ENCODE data around the gene FRMD5.

FRMD5 gene

DNA sequence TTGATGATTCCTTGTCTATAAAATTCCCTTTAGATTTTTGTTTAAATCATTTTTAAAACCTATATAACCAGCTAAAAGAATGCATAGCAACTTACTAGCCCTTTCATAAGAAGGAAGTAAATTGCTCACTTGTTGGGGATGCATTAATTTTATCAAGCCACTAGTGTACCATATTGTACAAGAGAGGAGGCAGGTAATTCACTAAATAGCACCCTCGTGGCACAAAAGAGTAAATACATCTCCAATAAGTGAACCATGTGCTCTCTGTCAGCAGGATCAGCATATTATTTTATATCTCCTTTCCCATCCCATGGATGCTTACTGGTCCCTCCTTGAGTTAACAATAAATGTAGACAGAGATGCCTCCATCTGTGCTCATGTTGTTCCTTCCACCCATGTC, 34.3 kb downstream of the FRMD5 start:
- no peak for ATAC-seq
- no peak for DNase-seq

DNA sequence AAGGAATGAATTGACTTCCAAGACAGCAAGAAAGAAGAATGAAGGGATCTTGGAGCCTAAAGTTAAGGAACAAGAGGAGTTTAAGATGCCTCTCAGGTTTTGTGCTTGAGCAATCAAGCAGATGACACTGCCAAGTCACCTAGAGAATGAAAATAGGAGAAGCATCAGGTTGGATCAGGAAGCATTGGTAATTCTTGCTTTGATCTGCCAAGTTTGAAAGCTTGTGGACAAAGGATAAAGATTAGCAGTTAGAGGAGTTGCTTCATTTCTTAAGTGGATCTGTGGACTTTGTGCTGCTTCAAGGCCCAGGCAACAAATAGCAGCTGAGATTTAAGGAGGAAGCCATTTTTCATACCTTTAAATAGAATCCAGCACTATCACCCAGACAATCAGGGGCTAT, 35.6 kb downstream of the FRMD5 start:
- no peak for DNase-seq
- ATAC-seq, result no peak

DNA sequence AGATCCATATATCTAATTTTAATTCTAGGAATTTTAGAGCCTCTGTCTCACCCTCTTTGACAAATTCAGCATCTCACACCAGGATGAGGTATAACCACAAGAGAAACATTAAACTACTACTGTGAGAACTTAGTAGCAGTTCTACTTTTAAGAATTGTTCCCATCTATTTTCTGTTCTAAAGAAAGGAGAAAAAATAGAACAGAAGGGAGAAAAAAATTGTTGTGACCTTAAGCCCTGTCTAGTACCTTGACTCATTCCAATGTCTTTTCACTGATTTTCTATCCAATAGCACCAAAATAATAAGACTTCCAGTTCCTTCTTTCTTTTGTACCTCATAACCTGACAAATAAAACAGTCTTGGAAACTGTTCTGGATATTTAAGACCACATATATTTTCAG, 37.0 kb downstream of the FRMD5 start:
- ATAC-seq, result no peak
- DNase-seq, result no peak

DNA sequence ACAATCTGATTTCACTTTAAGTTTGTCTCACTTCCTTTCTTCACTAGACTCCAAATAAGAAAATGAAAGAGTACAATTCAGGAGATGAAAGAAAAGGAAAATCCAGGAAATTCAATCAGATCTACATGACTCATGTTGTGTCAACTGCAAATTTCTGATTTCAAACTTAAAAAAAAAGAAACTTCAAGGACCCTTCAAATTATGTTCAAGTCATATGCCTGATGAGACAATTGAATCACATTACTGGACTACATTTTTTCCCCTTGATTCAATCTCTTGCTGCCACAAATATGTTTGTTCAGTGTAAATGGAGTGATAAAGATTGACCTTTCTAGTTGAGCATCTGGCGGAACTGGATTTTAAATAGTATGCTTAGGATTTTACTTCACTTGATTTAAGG, 37.4 kb downstream of the FRMD5 start:
- DNase-seq (no peak), ATAC-seq (no peak)

DNA sequence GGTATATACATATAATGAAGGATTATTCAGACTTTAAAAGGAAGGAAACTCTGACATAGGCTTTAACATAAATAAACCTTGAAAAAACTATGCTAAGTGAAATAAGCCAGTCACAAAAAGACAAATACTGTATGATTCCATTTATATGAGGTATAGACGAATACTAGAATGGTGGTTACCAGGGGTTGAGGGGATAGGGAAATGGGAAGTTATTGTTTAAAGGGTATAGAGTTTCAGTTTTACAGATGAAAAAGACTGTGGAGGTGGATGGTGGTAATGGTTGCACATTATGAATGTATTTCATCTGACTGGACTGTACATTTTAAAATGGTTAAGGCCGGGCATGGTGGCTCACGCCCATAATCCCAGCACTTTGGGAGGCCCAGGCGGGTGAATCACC, 41.7 kb downstream of the FRMD5 start:
- ATAC-seq (peak; percentile 36), DNase-seq (no peak)

DNA sequence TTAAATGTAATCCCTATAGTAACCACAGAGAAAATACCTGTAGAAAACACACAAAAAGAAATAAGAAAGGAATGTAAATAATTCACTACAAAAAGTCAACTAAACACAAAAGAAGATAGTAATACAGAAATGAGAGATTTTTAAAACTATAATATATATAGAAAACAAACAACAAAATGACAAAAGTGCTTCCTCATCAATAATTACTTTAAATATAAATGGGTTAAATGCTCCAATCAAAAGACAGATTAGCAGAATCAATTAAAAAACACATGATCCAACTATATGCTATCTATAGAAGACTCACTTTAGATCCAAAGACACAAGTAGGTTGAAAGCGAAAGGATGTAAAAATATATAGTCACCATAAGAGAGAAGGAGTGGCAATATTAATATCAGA, 45.8 kb downstream of the FRMD5 start:
- no peak for ATAC-seq

DNA sequence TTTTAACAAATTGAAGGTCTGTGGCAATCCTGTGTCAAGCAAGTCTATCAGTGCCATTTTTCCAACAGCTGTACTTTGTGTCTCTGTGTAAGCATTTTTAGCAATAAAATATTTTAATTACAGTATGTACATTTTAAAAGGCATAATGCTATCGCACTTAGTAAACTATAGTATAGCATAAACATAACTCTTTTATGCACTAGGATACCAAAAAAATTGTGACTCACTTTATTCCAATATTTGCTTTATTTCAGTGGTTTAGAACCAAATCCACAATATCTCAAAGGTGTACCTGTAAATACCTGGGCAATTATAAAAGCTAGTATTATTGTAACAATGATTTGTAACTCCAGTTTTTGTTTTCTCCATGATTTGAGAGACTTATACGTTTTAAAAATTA, 46.5 kb downstream of the FRMD5 start:
- ATAC-seq (no peak), DNase-seq (no peak)

More for the DNA sequence above, 45.8 kb downstream of the FRMD5 start:
- no peak for DNase-seq

DNA sequence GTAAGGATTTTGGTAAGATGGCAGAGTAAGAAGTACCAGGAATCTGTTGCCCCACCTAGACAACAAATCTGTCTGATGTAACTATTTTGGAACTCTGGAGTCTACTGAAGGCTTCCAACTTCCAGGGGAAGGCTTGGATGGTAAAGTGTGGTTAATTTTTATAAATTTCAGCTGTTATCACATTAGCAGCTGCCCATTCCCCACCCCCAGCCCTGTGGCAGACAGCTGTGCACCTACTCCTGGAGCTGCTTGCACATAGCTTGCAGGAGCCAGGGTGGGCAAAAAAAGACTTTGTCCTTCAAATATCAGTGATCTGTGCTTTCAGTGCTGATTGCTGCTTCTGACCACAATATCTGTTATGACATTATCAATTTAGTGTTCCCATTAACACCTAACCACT, 47.4 kb downstream of the FRMD5 start:
- ATAC-seq (no peak), DNase-seq (no peak)

DNA sequence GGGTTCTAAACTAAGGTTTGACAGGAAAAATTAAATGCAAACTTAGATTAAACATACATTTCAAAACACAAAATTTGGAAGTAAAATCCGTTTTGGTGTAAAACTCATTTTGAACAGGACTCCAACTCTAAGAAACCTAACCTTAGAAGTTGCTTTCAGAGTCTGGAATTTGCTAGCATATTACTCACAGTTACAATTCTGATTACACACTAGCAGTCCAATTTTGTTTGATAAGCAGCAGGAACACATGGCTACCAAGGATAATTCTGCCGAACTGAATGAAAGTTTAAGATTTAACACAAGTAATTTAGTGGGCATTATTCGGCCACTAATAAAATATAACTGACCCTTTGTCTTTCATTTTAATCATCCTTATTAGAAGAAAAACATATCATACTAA, 49.6 kb downstream of the FRMD5 start:
- no peak for DNase-seq
- no peak for ATAC-seq

DNA sequence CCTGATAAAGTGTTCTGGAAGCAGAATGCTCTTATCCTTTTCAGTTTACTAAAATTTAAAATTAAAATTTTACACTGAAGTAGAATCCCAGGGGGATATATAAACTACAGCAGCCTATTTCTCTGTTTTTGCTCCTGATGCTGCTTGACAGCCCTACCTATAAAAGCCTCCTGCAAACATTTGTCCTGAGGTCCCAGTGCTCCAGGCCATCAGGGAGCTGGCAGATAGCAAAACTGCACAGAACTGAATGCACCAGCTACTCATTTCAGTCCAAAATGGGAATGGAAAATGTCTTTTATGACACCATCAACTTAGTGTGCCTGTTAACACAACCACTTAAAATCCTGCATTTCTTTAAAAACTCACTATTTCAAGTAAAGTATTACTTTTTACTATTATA, 50.1 kb downstream of the FRMD5 start:
- no peak for ATAC-seq

DNA sequence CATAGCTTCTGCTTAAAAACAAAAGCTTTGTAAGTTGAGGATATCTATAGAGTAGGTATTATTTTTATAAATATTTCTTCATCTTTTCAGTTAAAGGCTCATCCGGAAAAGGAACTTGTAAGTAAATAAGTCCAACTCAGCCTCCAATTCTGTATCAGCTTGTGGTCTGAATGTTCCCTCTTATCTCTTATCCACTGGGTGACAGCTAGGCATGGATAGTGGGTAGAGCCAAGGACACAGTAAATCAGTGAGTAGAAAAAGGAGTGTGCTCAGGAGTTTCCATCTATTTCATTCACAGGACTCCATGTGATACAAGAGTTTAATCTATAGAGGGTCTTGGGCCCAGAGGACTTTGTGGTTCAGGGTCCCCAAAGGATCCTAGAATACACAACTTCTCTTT, 50.9 kb downstream of the FRMD5 start:
- DNase-seq (no peak), ATAC-seq (no peak)

More for the DNA sequence above, 50.1 kb downstream of the FRMD5 start:
- no peak for DNase-seq

DNA sequence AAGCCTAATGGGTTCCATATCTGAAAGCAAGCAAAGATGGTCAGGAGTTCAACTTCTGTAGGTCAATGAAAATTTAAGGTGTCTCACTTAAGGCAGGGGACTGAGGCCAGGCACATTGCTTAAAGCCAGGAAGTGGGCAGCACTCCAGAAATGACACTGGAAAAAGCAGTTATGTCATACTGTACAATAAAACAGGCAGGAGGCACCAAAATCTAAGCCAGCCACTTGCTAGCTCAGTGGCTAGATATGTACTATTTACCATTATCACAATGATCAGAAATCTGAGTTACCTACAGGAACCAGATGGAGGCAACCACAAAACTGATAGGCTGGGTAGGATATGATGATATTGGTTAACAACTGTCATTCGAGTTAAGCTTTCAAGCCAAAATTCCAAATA, 57.3 kb downstream of the FRMD5 start:
- no peak for ATAC-seq
- DNase-seq, result no peak

DNA sequence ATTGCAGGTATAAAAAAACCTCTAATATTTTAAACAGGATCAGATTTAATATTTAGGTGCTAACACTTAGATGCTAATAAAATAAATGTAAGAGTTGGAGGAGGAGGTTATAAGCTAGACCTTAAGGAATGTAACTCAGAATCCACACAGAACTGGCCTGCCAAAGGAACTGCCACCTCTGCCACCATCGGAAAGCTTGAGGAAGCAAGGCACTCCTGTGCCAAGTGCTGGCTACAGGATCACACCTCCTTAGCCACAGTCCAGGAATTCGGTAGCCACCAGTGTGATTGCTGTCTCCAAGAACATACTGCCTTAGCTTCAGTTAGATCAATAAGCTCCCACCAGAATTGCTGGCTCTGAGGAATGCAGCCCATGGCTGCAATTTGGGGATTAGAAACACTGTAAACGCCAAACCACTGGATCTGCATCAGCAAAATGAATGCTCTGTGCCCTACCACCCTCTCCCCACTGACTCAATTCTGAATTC, 58.0 kb downstream of the FRMD5 start:
- DNase-seq (no peak), ATAC-seq (no peak)

DNA sequence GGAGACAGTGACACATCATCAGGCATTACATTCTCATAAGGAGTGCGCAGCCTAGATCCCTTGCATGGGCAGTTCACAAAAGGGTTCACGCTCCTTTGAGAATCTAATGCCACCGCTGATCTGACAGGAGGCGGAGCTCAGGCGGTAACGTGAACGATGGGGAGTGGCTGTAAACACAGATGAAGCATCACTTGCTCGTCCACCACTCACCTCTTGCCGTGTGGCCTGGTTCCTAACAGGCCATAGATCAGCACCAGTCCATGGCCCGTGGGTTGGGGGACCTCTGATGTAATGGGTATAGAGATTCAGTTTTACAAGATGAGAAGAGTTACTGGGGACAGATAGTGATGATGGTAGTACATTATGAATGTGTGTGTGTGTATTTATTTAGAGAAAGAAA, 63.0 kb downstream of the FRMD5 start:
- DNase-seq (no peak), ATAC-seq (no peak)

DNA sequence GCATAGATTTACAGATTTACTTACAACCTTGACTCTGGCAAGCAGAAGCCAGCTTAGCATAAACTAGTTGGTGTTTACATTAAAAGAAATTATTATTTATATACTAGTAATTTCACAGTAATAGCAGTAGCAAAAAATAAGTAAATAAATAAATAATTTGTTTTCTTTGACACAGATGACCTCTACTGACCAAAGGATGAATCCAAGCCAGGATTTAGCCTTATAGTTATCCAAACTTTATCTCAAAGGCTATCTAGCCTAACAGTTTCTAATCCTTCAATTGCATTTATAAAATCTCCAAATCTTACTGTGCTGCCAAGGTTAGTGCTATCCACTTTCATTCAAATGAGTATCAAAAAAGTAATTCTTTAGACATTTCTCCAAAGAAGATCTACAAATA, 64.3 kb downstream of the FRMD5 start:
- DNase-seq (no peak), ATAC-seq (no peak)

DNA sequence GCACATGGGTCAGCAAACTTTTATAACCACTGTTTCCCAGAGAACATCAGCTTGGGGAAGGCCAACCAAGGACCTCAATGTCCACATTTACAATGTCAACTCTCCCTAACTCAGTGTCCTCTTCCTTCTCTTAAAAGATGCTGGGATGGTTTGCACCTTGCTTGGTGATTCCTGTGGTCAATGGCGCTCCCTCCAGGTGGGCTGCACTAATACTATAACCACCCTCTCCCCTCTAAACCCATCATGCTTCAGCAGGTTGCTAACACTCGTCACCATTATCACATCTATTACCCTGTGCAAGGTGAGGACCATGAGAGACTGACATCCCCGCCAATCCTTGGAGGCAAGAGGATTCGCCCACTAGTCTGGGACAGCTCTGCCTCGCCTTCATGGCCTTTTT, 65.2 kb downstream of the FRMD5 start:
- DNase-seq (no peak), ATAC-seq (no peak)

DNA sequence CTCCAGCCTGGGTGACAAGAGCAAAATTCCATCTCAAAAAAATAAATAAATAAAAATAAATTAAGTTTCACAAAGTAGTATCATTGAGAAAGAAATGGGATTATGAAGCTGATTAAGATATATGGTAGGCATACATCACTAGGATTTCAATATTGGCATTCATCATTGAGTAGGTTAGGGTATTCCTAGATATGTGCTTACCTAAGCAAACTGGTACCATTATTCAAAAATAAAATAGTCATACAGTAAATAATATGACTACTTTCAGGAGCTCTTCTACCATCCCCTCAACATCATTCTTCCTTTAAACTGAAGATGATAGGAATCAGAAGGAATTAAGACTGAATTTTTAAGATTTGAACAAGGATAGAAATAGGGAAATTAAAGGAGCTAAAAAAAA, 66.6 kb downstream of the FRMD5 start:
- ATAC-seq, result no peak

DNA sequence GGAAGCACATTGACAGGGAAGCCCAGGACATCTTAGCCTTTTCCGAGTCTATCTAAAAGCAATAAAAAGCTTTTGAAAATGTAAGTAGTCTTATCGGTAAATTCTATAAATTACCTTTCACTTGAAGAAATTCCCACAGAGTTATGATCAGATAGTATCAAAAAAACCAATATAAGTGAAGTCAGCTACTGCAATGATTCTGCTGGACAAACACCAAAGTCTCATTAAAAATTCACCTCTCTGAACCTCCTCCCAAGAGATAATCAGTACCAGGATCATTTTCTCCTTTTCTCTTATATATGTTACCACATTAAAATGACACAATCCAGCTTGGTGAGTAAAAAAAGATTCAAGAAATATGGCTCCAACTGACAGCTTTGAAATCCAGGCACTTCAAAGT, 69.2 kb downstream of the FRMD5 start:
- no peak for ATAC-seq
- no peak for DNase-seq

More for the DNA sequence above, 66.6 kb downstream of the FRMD5 start:
- no peak for DNase-seq

DNA sequence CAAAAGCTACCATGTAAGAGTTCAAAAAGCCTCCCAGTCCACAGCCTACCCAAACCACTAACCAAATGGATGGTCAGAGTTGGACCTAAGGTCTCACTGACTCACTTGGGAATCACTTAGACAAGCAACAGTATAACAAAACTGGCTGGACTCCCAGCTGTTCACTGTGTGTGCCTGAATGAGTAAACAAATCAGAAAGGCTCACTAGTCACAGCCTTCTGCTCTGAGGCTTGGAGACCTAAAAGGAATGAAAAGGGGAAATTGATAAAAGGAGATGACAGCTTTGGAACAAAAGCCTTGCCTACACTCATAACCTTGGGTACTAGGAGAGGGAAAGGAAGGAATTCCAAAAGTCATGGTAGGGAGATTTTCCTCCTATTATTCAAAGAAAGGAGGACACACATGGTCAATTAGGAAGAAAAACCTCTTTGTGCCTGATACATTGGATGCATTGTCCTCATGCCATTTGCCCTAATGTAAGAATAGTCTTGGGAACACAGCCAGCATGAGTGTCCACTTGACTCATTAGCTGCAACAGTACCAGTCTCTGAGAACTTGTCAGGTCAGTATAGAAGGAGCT, 92.3 kb downstream of the FRMD5 start:
- DNase-seq (no peak), ATAC-seq (no peak)

DNA sequence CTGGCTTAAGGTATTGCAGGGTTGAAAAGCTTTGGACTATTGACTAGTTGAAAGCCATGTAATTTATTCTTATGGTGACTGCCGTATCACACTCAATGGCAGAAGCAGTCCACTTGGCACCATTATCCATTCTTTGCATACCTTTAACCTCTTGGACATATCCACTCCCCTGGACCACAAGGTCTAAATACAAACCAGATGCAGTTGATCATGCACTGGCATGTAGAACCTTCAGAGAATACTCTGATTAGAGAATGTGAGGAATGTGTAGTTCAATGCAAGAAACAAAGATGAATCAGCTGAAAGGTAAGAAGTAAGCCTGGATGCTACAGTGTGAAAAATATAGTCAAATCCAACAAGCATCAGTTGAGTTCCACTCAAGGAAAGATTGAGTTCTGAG, 93.1 kb downstream of the FRMD5 start:
- ATAC-seq (no peak), DNase-seq (no peak)

DNA sequence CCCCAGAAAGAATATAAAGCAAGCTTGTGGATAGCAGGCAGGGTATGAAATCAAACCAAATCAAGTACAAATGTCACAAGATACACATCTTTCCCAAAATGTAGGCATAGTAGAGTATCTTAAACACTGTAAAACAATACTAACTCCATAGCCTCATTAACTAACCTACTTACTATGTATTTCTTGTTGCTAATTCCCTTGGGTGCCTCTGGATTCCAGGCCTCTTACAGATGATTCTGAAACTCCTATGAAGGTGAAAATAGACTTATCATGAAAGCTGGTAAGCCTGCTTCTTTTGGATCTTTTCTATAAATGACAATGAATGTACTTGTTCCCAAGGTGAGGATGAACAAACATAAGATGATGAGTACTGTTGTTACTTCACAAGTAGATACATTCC, 93.8 kb downstream of the FRMD5 start:
- ATAC-seq (no peak), DNase-seq (no peak)

DNA sequence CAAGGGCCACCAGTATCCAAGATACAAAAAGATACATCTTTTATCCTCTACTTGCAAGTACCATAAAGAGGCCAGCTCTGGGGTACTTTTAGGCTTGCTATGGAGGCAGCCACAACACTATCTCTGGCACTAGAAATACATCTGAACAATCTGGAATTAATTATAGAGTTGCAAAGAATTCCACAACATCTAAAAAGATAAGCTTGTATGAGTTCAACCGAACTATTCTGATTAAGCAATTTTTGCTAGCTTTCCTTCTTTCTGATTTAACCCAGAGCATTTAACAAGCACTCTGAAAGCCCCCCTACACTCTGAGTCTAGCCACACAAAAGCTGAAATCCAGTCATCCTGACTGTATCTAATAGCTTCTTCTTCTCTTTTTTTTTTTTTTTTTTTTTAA, 95.4 kb downstream of the FRMD5 start:
- no peak for ATAC-seq
- DNase-seq, result no peak

DNA sequence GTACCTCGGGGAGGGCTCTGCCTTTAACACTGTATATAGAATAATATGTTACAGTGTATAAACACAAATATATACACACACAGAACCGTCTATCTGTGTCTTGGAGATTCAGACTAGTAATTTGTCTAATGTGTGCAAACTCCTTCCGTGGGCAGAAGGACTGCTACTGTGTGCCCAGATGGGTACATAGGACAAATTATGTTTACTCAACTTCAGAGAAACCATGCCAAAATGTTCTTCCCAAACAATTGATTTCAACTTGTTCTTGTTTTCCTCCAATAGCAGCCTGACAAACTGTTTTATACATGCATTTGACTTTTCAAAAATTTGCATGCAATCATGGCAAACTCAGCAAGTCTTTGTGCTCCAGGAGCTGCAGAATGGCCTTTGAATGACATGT, 97.5 kb downstream of the FRMD5 start:
- DNase-seq (no peak), ATAC-seq (no peak)

DNA sequence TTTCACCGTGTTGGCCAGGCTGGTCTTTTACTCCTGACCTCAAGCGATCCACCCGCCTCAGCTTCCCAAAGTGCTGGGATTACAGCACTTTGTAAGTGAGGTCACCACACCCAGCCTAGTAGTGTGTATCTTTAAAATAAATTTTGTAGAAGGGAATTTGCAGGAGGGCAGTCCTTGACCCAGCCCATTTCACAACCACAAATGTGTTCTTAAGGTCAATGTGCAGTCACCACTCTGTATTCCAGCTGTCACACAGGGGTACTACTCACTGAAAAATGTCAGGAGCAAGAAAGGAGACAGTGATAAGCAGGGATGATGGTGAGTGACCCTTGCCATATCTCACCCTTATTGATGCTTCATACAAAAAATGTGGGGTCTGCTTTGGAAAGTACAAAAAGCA, 98.5 kb downstream of the FRMD5 start:
- no peak for ATAC-seq
- no peak for DNase-seq

DNA sequence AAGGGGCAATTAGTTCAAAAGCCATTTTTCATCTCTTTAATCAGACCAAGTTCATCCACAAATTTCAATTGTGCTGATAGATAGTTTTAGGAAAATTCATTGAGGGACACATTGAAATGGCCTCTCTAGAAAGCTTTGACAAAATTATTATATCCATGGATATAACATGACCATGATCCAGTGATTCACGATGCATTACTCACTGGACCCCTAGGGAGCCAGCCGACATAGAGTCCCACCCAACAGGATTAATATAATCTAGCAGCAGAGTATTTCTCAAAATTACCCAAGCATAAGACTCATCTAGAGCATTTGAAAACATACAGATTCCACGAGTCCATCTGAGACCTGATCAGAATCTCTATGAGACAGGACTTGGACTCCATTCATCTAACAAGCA, 100.3 kb downstream of the FRMD5 start:
- DNase-seq, result no peak
- ATAC-seq, result no peak

All from stimulated activated naive CD8-positive, alpha-beta T cell treated with anti-CD3 and anti-CD28 coated beads, Interleukin-15, Interleukin-2, amounts not matched to agents 100 U/mL and 50 U/mL, for 24 hours (primary cell).